Upper lobe of left lung (tissue), 6 donors: ENCODE measurements around the gene SLC35F5. TPM values are rescaled to one million over a fixed set of nuclear protein-coding genes. Genes with fewer than 3 reads are reported as not detected.
"Not testable (repeated sequence)": the region's sequence is repeated elsewhere in the genome, so short reads cannot be mapped to it uniquely, and the experiment has no call there.

Experiments used
- ATAC-seq, 2 donors: fragments of 200-7000 bp; cut with Tn5 transposase; one replicate each; pipeline ENCODE4 v1.9.1; 2022; ENCODE audit warnings: mild to moderate bottlenecking in 2 of 2, moderate library complexity in 2 of 2; ENCODE audit not compliant: low FRiP score in 2 of 2
- DNase-seq, 2 donors: peaks; one replicate each; pipeline ENCODE4 v3.0.0-alpha.2; 2019 to 2020
- H3K27ac ChIP-seq, 4 donors: fragments of 200-600 bp; sonication (generic); one replicate each; pipeline ENCODE4 v1.5.1; 2016 to 2019
- H3K27me3 ChIP-seq, 4 donors: fragments of 200-600 bp; sonication (generic); one replicate each; pipeline ENCODE4 v1.5.1; 2017 to 2019
- H3K36me3 ChIP-seq, 4 donors: fragments of 200-600 bp; sonication (generic); one replicate each; pipeline ENCODE4 v1.5.1; 2016 to 2019
- H3K4me1 ChIP-seq, 4 donors: fragments of 200-600 bp; sonication (generic); one replicate each; pipeline ENCODE4 v1.5.1; 2018 to 2019
- H3K4me3 ChIP-seq, 4 donors: fragments of 200-600 bp; sonication (generic); one replicate each; pipeline ENCODE4 v1.5.1; 2017 to 2019; ENCODE audit warnings: mild to moderate bottlenecking in 2 of 4, moderate library complexity in 1 of 4
- H3K9me3 ChIP-seq, 4 donors: fragments of 200-600 bp; sonication (generic); one replicate each; pipeline ENCODE4 v1.5.1; 2018 to 2019
- EP300 ChIP-seq, 4 donors: sonication (generic); formaldehyde crosslinking; IDR thresholded peaks; one replicate each; pipeline ENCODE4 v1.5.1; 2017; ENCODE audit warnings: antibody characterized with exemption in 4 of 4, control low read depth in 2 of 4
- POLR2A ChIP-seq, 4 donors: fragments of 450-650 bp; IDR thresholded peaks; one replicate each; pipeline ENCODE4 v1.5.1; 2016 to 2017; ENCODE audit warnings: antibody characterized with exemption in 4 of 4, mild to moderate bottlenecking in 2 of 4
- POLR2AphosphoS5 ChIP-seq, 2 donors: sonication (generic); formaldehyde crosslinking; IDR thresholded peaks; one replicate each; pipeline ENCODE4 v1.5.1; 2017; ENCODE audit warnings: antibody characterized with exemption in 2 of 2
- WGBS, 2 donors: methylation state at CpG; one replicate each; pipeline ENCODE4 v1.1.5; 2017 to 2018; 5-methylcytosine and 5-hydroxymethylcytosine counted together
- total RNA-seq, 6 donors: library from RNA; depleted of rRNA in 4 of 6; stranded (reverse); fragments of >200 nt in 4 of 6; gene quantifications; one replicate each; pipeline versions ENCODE4 v1.1.0 to v1.2.1, GENCODE V29; 2016 to 2021
- TF ChIP-seq, protein P1 (sequence below), 6 experiments: fragments of 450-650 bp in 4 of 6; fragments of 200-600 bp in 2 of 6; sonication (generic) in 2 of 6; IDR thresholded peaks; one replicate each; pipeline ENCODE4 v1.5.1; 2016 to 2019; ENCODE audit warnings: antibody characterized with exemption in 6 of 6
- donor health status: DM: no; HTN: no; CAD: no; lungs with moderate emphysema.
- donor health status: DM: no; HTN: yes; CAD: no; lungs with severe emphysema.

SLC35F5 gene
- total RNA-seq, 6 donors from 2014 or later = 38.8 to 118 (median 65.8) TPM

DNA sequence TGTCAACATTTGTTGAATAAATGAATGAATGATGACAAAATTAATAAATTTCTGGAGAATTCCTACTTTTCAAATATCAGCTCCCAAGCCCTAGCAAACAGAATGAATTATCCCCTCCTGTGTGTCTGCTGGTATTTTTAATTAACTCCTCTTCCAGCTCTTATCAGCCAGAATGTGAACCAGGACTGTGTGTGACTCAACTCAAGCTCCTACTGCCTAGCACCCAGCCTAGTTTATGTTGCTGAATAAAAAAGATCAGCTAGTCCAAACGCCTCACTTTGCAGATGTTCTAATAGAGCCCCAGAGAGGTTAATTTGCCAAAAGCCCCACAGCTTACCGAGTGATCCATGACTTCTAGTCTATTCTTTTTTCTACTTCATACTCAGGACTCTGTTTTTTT lies 79.1 kb downstream of the SLC35F5 start:
- no peaks in the 10 kb centered on the region for H3K36me3 ChIP-seq
- peaks cover 0 to 8% (median 0%) of the 10 kb centered on the region in 4 donors for H3K4me1 ChIP-seq
- no peak overlapping the region for H3K4me3 ChIP-seq
- no peak for TF ChIP-seq POLR2A (IDR thresholded peaks at IDR 0.05)
- TF ChIP-seq, protein P1, sequence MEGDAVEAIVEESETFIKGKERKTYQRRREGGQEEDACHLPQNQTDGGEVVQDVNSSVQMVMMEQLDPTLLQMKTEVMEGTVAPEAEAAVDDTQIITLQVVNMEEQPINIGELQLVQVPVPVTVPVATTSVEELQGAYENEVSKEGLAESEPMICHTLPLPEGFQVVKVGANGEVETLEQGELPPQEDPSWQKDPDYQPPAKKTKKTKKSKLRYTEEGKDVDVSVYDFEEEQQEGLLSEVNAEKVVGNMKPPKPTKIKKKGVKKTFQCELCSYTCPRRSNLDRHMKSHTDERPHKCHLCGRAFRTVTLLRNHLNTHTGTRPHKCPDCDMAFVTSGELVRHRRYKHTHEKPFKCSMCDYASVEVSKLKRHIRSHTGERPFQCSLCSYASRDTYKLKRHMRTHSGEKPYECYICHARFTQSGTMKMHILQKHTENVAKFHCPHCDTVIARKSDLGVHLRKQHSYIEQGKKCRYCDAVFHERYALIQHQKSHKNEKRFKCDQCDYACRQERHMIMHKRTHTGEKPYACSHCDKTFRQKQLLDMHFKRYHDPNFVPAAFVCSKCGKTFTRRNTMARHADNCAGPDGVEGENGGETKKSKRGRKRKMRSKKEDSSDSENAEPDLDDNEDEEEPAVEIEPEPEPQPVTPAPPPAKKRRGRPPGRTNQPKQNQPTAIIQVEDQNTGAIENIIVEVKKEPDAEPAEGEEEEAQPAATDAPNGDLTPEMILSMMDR (IDR thresholded peaks at IDR 0.05) = no peak
- TF ChIP-seq POLR2AphosphoS5 (IDR thresholded peaks at IDR 0.05) = no peak
- TF ChIP-seq EP300 (IDR thresholded peaks at IDR 0.05) = no peak
- H3K27ac ChIP-seq = no peak overlapping the region
- no peak for DNase-seq
- no peaks in the 10 kb centered on the region for H3K27me3 ChIP-seq
- no peaks in the 10 kb centered on the region for H3K9me3 ChIP-seq
- WGBS, 2 donors = 93 to 100% methylated on average over 2 of the region's 2 CpGs
- no peak for ATAC-seq

GRCh38 chr2:113676623-113677266 lies 79.7 kb downstream of the SLC35F5 start:
- no peaks in the 10 kb centered on the region for H3K9me3 ChIP-seq
- H3K27ac ChIP-seq = peak overlapping the region in 1 of 4 donors; percentile 3
- no peaks in the 10 kb centered on the region for H3K27me3 ChIP-seq
- DNase-seq (no peak), ATAC-seq (no peak)
- no peak overlapping the region for H3K4me3 ChIP-seq
- peaks cover 0 to 8% (median 0%) of the 10 kb centered on the region in 4 donors for H3K4me1 ChIP-seq
- 88 to 92% methylated on average over 4 of the region's 4 CpGs for WGBS, 2 donors
- no peak for TF ChIP-seq EP300 (IDR thresholded peaks at IDR 0.05)
- TF ChIP-seq, protein P1 (IDR thresholded peaks at IDR 0.05) = no peak
- no peak for TF ChIP-seq POLR2AphosphoS5 (IDR thresholded peaks at IDR 0.05)
- no peak for TF ChIP-seq POLR2A (IDR thresholded peaks at IDR 0.05)
- H3K36me3 ChIP-seq = no peaks in the 10 kb centered on the region

- H3K27me3 ChIP-seq = no peaks in the 10 kb centered on the region
- H3K36me3 ChIP-seq = no peaks in the 10 kb centered on the region
- no peak overlapping the region for H3K4me3 ChIP-seq
- DNase-seq = no peak
- TF ChIP-seq EP300 (IDR thresholded peaks at IDR 0.05) (no peak), POLR2A (IDR thresholded peaks at IDR 0.05) (no peak), POLR2AphosphoS5 (IDR thresholded peaks at IDR 0.05) (no peak)
- TF ChIP-seq, protein P1 (IDR thresholded peaks at IDR 0.05) = no peak
- H3K27ac ChIP-seq = peak overlapping the region in 1 of 4 donors; percentile 3
- peaks cover 0 to 8% (median 0%) of the 10 kb centered on the region in 4 donors for H3K4me1 ChIP-seq
- ATAC-seq = no peak
- H3K9me3 ChIP-seq = no peaks in the 10 kb centered on the region
- 58 to 60% methylated on average over 9 of the region's 9 CpGs for WGBS, 2 donors
Observed at GRCh38 chr2:113675875-113676274, 80.6 kb downstream of the SLC35F5 start.

DNA sequence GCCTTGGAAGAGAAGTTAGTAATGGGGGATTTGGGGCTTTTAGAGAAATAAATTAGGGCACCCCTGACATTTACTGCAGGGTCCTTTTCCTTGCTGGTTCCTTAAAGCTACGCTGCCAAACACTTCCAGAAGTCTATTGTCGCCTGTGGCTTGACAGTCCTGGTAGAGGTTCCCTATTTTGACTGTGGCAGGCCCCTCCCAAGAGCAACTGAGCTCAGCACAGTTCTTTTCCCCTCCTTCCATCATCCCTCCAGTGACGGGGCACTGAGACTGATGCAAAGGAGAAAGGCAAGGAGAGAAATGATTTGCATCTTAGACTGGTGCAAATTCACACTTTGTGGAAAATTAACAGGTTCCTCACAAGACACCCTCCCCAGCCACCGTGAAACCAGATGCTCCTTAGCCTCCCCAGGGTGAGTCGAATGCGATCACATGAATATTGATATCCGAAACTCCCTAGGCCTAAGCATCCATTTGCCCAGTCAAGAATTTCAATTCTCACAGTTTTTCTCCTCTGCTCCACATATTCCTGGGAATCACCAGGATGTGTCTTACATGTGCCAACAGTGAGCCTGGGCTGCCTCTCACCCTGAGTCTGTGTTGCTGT lies 84.0 kb downstream of the SLC35F5 start:
- Histone ChIP-seq H3K27ac (no peak overlapping the region), H3K27me3 (no peaks in the 10 kb centered on the region), H3K4me1 (peaks cover 0 to 8% (median 0%) of the 10 kb centered on the region in 4 donors), H3K36me3 (no peaks in the 10 kb centered on the region), H3K9me3 (no peaks in the 10 kb centered on the region), H3K4me3 (no peak overlapping the region)
- DNase-seq (no peak), ATAC-seq (peak in 1 of 2 donors; percentile 47)
- TF ChIP-seq POLR2AphosphoS5 (IDR thresholded peaks at IDR 0.05) = no peak
- no peak for TF ChIP-seq EP300 (IDR thresholded peaks at IDR 0.05)
- TF ChIP-seq, protein P1 (IDR thresholded peaks at IDR 0.05) = no peak
- TF ChIP-seq POLR2A (IDR thresholded peaks at IDR 0.05) = no peak
- 75 to 82% methylated on average over 7 of the region's 7 CpGs for WGBS, 2 donors

DNA sequence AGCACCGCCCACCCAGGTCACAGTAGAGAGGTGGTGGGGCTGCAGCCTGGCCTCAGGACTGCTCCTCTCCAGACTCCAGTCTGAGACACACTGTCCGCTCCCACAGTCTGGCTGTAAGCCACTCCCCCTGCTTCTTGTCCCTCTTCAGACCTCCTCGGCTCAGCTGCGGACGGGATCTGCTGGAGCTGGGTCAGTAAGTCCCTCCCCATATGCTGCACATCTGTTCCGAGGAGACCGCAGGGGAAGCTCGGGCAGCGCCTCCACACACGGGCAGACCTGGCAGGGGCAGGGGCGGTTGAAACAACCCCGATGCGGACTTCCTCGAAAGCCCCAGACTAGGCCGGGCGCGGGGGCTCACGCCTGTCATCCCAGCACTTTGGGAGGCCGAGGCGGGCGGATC lies 87.4 kb downstream of the SLC35F5 start:
- H3K4me1 ChIP-seq, H3K27ac ChIP-seq, H3K36me3 ChIP-seq, ATAC-seq, H3K4me3 ChIP-seq, DNase-seq, H3K27me3 ChIP-seq, H3K9me3 ChIP-seq: not testable (repeated sequence)
- 94% methylated on average over 19 to 21 of the region's 21 CpGs for WGBS, 2 donors

DNA sequence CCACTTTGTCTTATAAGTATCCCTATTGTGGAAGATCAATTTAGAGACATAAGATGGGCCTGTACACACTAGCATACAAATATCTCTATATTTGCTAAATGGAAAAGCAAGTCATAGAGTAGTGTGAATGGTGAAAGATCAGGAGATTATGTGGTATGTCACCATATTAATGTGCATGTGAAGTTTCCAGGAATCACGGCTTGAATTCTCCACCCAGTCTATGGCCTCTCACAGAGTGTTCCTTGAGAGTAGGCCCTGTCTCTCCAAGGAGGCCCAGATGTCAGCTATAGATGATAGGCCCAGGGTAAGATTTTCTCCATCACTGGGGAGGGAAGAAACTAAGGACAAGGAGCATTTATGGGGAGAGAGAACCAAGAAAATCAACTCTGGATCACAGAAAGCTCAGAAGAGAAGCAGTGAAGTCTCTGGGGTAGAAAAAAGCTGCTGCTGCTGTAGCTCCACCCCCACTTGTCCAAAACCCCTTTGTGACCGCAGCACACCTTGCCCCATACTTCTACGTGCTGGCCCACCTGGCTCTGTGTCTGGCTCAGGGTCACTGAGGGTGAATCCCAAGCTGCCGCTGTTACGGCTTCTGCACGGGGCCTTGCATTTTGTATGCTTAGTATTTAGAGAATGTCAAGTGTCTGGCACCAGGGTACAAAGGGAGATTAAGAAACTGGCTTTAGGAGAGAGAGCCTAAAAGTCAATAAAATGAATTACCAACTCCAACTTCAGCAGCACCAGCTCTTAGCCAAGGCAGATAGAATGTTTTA lies 91.5 kb downstream of the SLC35F5 start:
- not testable (repeated sequence) for H3K27me3 ChIP-seq, H3K36me3 ChIP-seq, H3K9me3 ChIP-seq, H3K4me3 ChIP-seq, H3K27ac ChIP-seq, H3K4me1 ChIP-seq
- DNase-seq = peak in 1 of 2 donors; percentile 57
- WGBS, 2 donors = 66 to 76% methylated on average over 6 of the region's 6 CpGs
- ATAC-seq = peak; percentile 31 to 89

- not testable (repeated sequence) for H3K27ac ChIP-seq, H3K9me3 ChIP-seq, H3K36me3 ChIP-seq, DNase-seq, H3K27me3 ChIP-seq, ATAC-seq, H3K4me3 ChIP-seq, H3K4me1 ChIP-seq
- WGBS, 2 donors = 85 to 89% methylated on average over 10 of the region's 10 CpGs
Observed at GRCh38 chr2:113663285-113664060, 93.0 kb downstream of the SLC35F5 start.
